ENCODE measurements around the gene DISP3. TPM values are rescaled to one million over a fixed set of nuclear protein-coding genes. Genes with fewer than 3 reads are reported as not detected.
A peak's percentile ranks its signal among the peaks of the same experiment; 100 is the strongest.

DISP3 gene
- total and polyA plus RNA-seq, 9 of the 15 experiments (the other 6 are each of a cell fraction or from before 2014, with no cell fraction given): 0.03 to 0.19 (median 0.15) TPM; not detected in 5

- TF ChIP-seq ZNF165 (CRISPR knock-in tag; IDR thresholded peaks at IDR 0.05; ENCODE audit: borderline replicate concordance): no peak
- TF ChIP-seq ZNF696 (CRISPR knock-in tag; conservative IDR thresholded peaks at IDR 0.05): no peak
- TF ChIP-seq LEF1 (IDR thresholded peaks at IDR 0.05): no peak
- TF ChIP-seq ZBTB43 (CRISPR knock-in tag; IDR thresholded peaks at IDR 0.05): peak; percentile 95
- TF ChIP-seq E2F8 (IDR thresholded peaks at IDR 0.05; ENCODE audit: low read depth, partially characterized antibody): peak; percentile 55
- TF ChIP-seq CHD1 (IDR thresholded peaks at IDR 0.05; ENCODE audit: low read length): no peak
- no peak for TF ChIP-seq PTRF (tag; IDR thresholded peaks at IDR 0.05)
- TF ChIP-seq PYGO2 (tag; IDR thresholded peaks at IDR 0.05): no peak; the same call in 1 of the 2 replicates
- peak; percentile 35; the same call in 1 of the 2 replicates for TF ChIP-seq KLF6 (CRISPR knock-in tag; IDR thresholded peaks at IDR 0.05; ENCODE audit: borderline replicate concordance)
- no peak for TF ChIP-seq NCOA4 (IDR thresholded peaks at IDR 0.05; ENCODE audit: partially characterized antibody)
- no peak for TF ChIP-seq KDM4B (IDR thresholded peaks at IDR 0.05; ENCODE audit: borderline replicate concordance in 2 of 2, low read depth in 1 of 2)
- no peak for TF ChIP-seq TRIM24 (IDR thresholded peaks at IDR 0.05)
- TF ChIP-seq ETV5 (CRISPR knock-in tag; IDR thresholded peaks at IDR 0.05; ENCODE audit: low read depth): peak; percentile 96
- TF ChIP-seq SMARCE1 (IDR thresholded peaks at IDR 0.05): no peak
- TF ChIP-seq RAD21 (CRISPR knock-in tag; conservative IDR thresholded peaks at IDR 0.05 in 1 of 2, IDR thresholded peaks at IDR 0.05 in 1 of 2): peak in 1 of 2 experiments; percentile 14; a peak in 1 of 4 replicates
- TF ChIP-seq REST (IDR thresholded peaks at IDR 0.05; ENCODE audit: borderline replicate concordance): peak; percentile 100
- TF ChIP-seq REST (CRISPR knock-in tag; IDR thresholded peaks at IDR 0.05; ENCODE audit: low read depth): peak; percentile 99
These were observed 71.8 kb downstream of the DISP3 start (continued) for GRCh38 chr1:11550664-11551283.
